G401 (cell line): ENCODE results near the gene TNFRSF1B. TPM values are rescaled to one million over a fixed set of nuclear protein-coding genes. Genes with fewer than 3 reads are reported as not detected.

Experiments
- DNase-seq: peaks from one replicate; pipeline ENCODE4 v3.0.0-alpha.2; 2015; ENCODE audit warnings: low spot score
- in situ Hi-C: cut with HindIII; loops from 2 replicates; pipeline ENCODE4 v1.10.0; 2016; ENCODE audit warnings: low sequenced_read_pairs, mixed read lengths
- total RNA-seq: library from RNA; depleted of rRNA; stranded (reverse); fragments of >200 nt; shearing (Covaris generic); gene quantifications from 2 replicates; pipeline ENCODE4 v1.2.3, GENCODE V29; 2014; rRNA removed

The TNFRSF1B gene
- not detected in 2 replicates for total RNA-seq

GRCh38 chr1:12166834-12167492, at the start of gene TNFRSF1B:
Gene TNFRSF1B (plus strand): TSS chr1:12166991. CDS start chr1:12167092, 101 bp downstream.
- in situ Hi-C loops = no loop called here
- no peak for DNase-seq

- in situ Hi-C loops = no loop called here
- DNase-seq = no peak
These were observed 45.4 kb upstream of the TNFRSF1B start for GRCh38 chr1:12121212-12122003.

- DNase-seq = no peak
- in situ Hi-C loops = no loop called here
These were observed 43.6 kb upstream of the TNFRSF1B start for GRCh38 chr1:12123172-12123571.

- in situ Hi-C loops = no loop called here
- peak; percentile 61 for DNase-seq
These were observed 41.9 kb upstream of the TNFRSF1B start for GRCh38 chr1:12124693-12125421.

GRCh38 chr1:12125422-12126355, 41.1 kb upstream of the TNFRSF1B start:
- no peak for DNase-seq
- in situ Hi-C loops = no loop called here

GRCh38 chr1:12126781-12127180, 40.0 kb upstream of the TNFRSF1B start:
- no peak for DNase-seq
- in situ Hi-C loops = no loop called here

GRCh38 chr1:12127206-12127810, 39.5 kb upstream of the TNFRSF1B start:
- no peak for DNase-seq
- in situ Hi-C loops = no loop called here

GRCh38 chr1:12128120-12128519, 38.7 kb upstream of the TNFRSF1B start:
- no peak for DNase-seq
- in situ Hi-C loops = no loop called here

- in situ Hi-C loops = no loop called here
- no peak for DNase-seq
These were observed 37.2 kb upstream of the TNFRSF1B start for GRCh38 chr1:12129624-12130023.

GRCh38 chr1:12130466-12131130, 36.2 kb upstream of the TNFRSF1B start:
- in situ Hi-C loops = no loop called here
- no peak for DNase-seq

GRCh38 chr1:12132078-12132477, 34.7 kb upstream of the TNFRSF1B start:
- in situ Hi-C loops = no loop called here
- DNase-seq = no peak

- in situ Hi-C loops = no loop called here
- DNase-seq = no peak
These were observed 32.1 kb upstream of the TNFRSF1B start for GRCh38 chr1:12134716-12135115.

GRCh38 chr1:12135612-12136011, 31.2 kb upstream of the TNFRSF1B start:
- no peak for DNase-seq
- in situ Hi-C loops = no loop called here

GRCh38 chr1:12136916-12137610, 29.7 kb upstream of the TNFRSF1B start:
- in situ Hi-C loops = no loop called here
- no peak for DNase-seq

GRCh38 chr1:12138196-12139168, 28.3 kb upstream of the TNFRSF1B start:
- DNase-seq = no peak
- in situ Hi-C loops = no loop called here

- no peak for DNase-seq
- in situ Hi-C loops = no loop called here
These were observed 26.8 kb upstream of the TNFRSF1B start for GRCh38 chr1:12140016-12140415.
